ENCODE measurements around the gene NCBP1. TPM values are rescaled to one million over a fixed set of nuclear protein-coding genes. Genes with fewer than 3 reads are reported as not detected.
"Not testable (repeated sequence)": the region's sequence is repeated elsewhere in the genome, so short reads cannot be mapped to it uniquely, and the experiment has no call there.

Gene NCBP1
- 10 to 100 TPM; 29.4 to 63.5 TPM for total RNA-seq

DNA sequence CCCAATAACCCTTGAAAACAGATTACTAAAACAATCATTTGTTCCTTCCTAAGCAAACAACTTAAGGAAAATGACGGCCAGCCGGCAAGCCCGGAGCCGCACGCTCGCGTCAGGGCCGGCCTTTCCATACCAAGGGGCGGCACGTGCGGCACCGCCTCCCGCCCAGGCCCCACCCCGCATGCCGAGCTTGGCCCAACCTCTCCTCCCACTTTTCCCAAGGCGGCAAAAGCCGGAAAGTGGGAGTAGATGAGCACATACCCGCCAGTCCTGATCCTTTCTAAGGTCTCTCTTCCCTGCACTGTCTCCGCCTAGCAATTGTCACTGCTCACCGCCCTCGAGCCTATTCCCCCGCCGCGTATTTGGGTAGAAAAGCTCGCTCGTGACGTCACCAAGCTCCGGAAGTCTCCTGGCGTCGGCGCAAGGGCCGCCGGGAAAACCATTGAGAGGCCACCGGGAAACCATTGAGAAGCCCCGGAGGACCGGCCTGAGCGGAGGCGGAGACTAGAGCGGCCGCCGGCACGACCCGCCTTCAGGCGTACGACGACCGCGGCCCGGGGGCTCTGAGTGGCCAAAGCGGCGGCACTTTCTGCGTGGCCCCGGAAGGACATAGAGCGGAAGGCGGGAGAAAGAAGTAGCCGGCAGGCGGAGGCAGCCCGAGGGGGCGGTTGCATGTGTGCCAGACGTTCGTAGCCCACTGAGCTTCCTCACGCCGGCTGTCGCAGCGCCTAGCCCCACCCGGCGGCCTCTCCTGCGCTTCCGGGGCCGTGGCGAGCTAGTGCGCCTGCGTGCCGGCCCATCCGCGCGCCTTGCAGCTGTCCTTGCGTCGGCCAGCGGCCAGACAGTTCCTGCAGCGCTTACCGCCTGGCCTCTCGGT, at the start of gene NCBP1, which contains the start of gene TSTD2:
NCBP1 (plus strand) TSS at position 837 of the 874 bp plus-strand sequence. CDS start 61 bp downstream, outside the sequence.
TSTD2 (minus strand) TSS at position 384 of the 874 bp plus-strand sequence. CDS start 5,806 bp downstream, outside the sequence.
- Mint-ChIP-seq H3K4me3 (peak within 1 kb of the TSS; percentile 95), H3K9me3 (no peaks in the 10 kb centered on the region), H3K27me3 (no peaks in the 10 kb centered on the region), H3K27ac (peak within 1 kb of the TSS; percentile 96 to 97), H3K4me1 (ENCODE audit: low read depth in 2 of 2) (peaks cover 45 to 57% of the 10 kb centered on the region in 2 donors), H3K36me3 (no peaks in the 10 kb centered on the region)
- peak; percentile 99 for DNase-seq (ENCODE audit: low spot score)
- peak; percentile 97 for ATAC-seq

DNA sequence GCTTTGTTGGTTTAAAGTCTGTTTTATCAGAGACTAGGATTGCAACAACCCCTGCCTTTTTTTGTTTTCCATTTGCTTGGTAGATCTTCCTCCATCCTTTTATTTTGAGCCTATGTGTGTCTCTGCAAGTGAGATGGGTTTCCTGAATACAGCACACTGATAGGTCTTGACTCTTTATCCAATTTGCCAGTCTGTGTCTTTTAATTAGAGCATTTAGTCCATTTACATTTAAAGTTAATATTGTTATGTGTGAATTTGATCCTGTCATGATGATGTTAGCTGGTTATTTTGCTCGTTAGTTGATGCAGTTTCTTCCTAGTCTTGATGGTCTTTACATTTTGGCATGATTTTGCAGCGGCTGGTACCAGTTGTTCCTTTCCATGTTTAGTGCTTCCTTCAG, 48.8 kb upstream of the NCBP1 start:
- not testable (repeated sequence) for H3K4me1 Mint-ChIP-seq (ENCODE audit: low read depth in 2 of 2); H3K27ac Mint-ChIP-seq; DNase-seq (ENCODE audit: low spot score); ATAC-seq; H3K4me3 Mint-ChIP-seq; H3K9me3 Mint-ChIP-seq; H3K27me3 Mint-ChIP-seq; H3K36me3 Mint-ChIP-seq

DNA sequence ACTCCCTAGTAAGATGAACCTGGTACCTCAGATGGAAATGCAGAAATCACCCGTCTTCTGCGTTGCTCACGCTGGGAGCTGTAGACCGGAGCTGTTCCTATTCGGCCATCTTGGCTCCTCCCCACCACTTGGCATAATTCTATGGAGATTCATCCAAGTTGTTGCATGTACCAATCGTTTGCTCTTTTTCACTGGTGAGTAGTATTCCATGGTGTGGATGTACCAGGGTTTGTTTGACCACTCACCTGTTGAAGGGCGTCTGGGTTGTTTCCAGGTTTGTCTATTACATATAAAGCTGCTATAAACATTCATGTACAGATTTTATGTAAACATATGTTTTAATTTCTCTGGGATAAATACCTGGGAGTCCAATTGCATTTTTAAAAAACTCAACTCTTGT, 46.7 kb upstream of the NCBP1 start:
- H3K27me3 Mint-ChIP-seq; H3K36me3 Mint-ChIP-seq; DNase-seq (ENCODE audit: low spot score); H3K9me3 Mint-ChIP-seq; H3K4me1 Mint-ChIP-seq (ENCODE audit: low read depth in 2 of 2); H3K4me3 Mint-ChIP-seq; ATAC-seq; H3K27ac Mint-ChIP-seq: not testable (repeated sequence)

DNA sequence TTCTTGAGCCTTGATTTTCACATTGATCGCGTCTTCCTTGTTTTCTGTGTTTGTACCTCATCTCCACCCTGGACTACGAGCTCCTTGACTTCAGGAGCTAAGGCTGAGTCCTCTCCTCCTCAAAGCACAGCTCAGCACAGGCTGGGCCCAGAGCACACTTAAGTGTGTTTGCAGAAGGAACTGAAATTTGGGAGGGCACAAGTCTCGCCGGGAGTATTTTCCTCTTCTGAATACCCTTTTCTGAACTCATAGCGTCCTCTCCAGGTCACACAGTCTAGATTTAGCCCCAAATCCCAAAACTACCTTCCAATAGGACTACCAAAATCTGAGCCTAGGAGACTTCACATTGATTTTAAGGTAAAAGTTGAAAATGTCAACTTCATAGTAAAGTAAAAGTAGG, 42.1 kb upstream of the NCBP1 start:
- ATAC-seq (no peak), DNase-seq (ENCODE audit: low spot score) (no peak)
- H3K4me3 Mint-ChIP-seq = no peak overlapping the region
- no peak overlapping the region for H3K27ac Mint-ChIP-seq
- H3K36me3 Mint-ChIP-seq = peaks cover 4% of the 10 kb centered on the region
- H3K4me1 Mint-ChIP-seq (ENCODE audit: low read depth in 2 of 2) = no peaks in the 10 kb centered on the region
- H3K27me3 Mint-ChIP-seq = peaks cover 0 to 6% of the 10 kb centered on the region in 2 donors
- peaks cover 3% of the 10 kb centered on the region for H3K9me3 Mint-ChIP-seq

DNA sequence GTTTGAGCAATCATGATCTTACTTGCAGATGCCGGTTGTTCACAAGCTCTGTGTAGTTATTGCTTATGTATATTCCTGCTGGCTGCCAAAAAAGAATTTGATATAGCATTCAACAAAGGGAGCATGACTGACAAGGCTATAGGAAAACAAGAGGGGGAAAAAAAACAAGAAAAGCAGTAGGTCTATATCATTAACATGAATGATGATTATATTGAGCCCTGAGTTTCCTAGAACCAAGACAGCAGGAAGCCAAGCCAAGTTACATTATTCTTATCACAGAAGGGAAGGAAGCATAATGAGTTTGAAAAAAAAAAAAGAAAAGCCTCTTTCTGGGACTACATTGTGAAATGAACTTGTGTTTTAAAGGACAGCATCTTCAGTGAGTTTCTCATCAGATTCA, 41.5 kb upstream of the NCBP1 start:
- ATAC-seq = no peak
- H3K9me3 Mint-ChIP-seq = peaks cover 3% of the 10 kb centered on the region
- H3K27me3 Mint-ChIP-seq = peaks cover 0 to 6% of the 10 kb centered on the region in 2 donors
- no peak overlapping the region for H3K4me3 Mint-ChIP-seq
- H3K27ac Mint-ChIP-seq = no peak overlapping the region
- DNase-seq (ENCODE audit: low spot score) = no peak
- peaks cover 4% of the 10 kb centered on the region for H3K36me3 Mint-ChIP-seq
- no peaks in the 10 kb centered on the region for H3K4me1 Mint-ChIP-seq (ENCODE audit: low read depth in 2 of 2)

DNA sequence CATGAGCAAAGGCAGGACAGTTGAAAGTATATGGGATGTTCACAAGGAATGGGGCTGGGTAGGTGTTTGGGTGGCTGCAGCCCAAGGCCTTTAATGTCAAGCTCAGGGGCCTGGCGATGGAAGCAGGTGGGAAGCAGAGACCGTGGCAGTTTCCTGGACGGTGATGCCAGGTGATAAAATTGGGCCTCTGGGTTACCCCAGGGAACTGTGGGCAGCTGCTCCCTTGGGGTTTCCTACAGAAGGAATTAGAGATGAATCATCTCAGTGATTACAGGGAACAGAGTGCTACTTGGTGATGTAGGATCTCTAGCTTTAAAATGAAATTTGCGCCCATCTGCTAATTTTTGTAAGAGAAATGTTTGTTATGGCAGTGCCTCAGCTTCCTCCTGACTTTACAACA, 39.7 kb upstream of the NCBP1 start:
- DNase-seq (ENCODE audit: low spot score) (no peak), ATAC-seq (peak in 1 of 2 donors; percentile 11)
- Mint-ChIP-seq H3K36me3 (peaks cover 4% of the 10 kb centered on the region), H3K27ac (no peak overlapping the region), H3K4me1 (ENCODE audit: low read depth in 2 of 2) (peaks cover 6 to 7% of the 10 kb centered on the region in 2 donors), H3K27me3 (peaks cover 0 to 4% of the 10 kb centered on the region in 2 donors), H3K4me3 (no peak overlapping the region), H3K9me3 (no peaks in the 10 kb centered on the region)

GRCh38 chr9:97594381-97594921, 39.2 kb upstream of the NCBP1 start:
- peaks cover 0 to 4% of the 10 kb centered on the region in 2 donors for H3K27me3 Mint-ChIP-seq
- peaks cover 7 to 9% of the 10 kb centered on the region in 2 donors for H3K4me1 Mint-ChIP-seq (ENCODE audit: low read depth in 2 of 2)
- H3K27ac Mint-ChIP-seq = no peak overlapping the region
- H3K9me3 Mint-ChIP-seq = no peaks in the 10 kb centered on the region
- H3K36me3 Mint-ChIP-seq = peaks cover 4% of the 10 kb centered on the region
- no peak overlapping the region for H3K4me3 Mint-ChIP-seq
- peak in 1 of 2 donors; percentile 55 for ATAC-seq
- DNase-seq (ENCODE audit: low spot score) = no peak

DNA sequence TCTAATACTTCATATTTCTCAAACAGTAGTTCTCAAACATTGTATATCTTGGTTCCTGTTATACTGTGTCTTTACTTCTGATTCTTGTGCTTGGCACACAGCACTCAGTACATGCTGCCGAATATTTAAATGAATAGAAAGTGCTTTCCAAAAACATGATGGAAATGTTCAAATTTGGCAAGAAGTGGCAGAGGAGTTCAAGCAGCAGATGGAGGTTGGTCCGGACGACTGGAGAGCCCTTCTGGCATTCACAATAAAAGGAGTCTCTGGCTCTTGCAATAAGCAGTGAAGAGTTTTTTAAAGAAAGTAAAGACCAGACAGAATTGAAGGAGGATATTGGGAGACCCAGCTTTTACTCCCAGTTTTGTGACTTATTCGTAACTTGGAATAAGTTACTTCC, 36.7 kb upstream of the NCBP1 start:
- no peak for ATAC-seq
- no peak overlapping the region for H3K27ac Mint-ChIP-seq

DNA sequence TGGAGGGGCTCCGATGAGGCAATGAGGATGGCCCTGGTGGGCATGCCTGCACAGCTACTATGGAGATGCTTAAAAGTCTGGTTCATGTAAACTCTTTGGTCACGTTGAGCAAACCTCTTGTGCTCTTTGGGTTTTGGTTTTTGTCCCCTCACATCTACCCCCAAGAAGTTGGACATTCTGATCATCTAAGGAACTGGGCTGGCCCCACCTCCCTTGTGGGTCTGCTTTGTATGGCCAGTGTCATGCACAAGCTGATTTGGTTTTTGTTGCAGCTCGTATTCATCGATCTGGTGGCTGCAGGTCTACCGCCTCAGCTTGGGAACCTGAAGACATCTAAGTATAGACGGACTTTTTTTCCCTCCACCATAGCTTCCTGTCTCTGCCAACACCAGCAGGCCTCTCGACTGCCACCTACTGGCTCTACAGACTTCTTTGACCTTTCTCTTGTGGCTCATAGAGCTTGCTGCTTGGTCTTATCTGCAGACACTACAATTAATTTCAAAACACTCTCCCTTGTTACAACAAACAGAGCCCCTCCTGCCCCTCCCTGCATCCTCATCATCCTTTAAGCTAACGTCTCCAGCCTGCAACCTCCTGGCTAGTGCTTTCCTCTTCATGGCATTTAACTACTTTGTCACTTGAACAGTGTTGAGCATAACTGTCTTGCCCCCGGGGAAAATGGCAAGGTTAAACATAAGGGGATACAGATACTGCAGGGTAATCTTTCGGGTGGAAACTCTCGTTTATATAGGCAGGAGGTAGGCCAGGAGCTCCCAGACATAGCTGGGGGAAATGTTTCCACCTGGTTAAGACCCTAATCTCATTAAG, 34.9 kb upstream of the NCBP1 start:
- ATAC-seq (peak; percentile 79 to 85), DNase-seq (ENCODE audit: low spot score) (peak; percentile 70)
- peak overlapping the region in 1 of 2 donors; percentile 68 for H3K27ac Mint-ChIP-seq
- peaks cover 14% of the 10 kb centered on the region for H3K36me3 Mint-ChIP-seq
- H3K9me3 Mint-ChIP-seq = no peaks in the 10 kb centered on the region
- no peaks in the 10 kb centered on the region for H3K27me3 Mint-ChIP-seq
- H3K4me3 Mint-ChIP-seq = no peak overlapping the region
- peaks cover 7 to 9% of the 10 kb centered on the region in 2 donors for H3K4me1 Mint-ChIP-seq (ENCODE audit: low read depth in 2 of 2)

More for the DNA sequence above, 36.7 kb upstream of the NCBP1 start:
- H3K27me3 Mint-ChIP-seq = no peaks in the 10 kb centered on the region
- peaks cover 7 to 9% of the 10 kb centered on the region in 2 donors for H3K4me1 Mint-ChIP-seq (ENCODE audit: low read depth in 2 of 2)
- no peak overlapping the region for H3K4me3 Mint-ChIP-seq
- H3K9me3 Mint-ChIP-seq = no peaks in the 10 kb centered on the region
- H3K36me3 Mint-ChIP-seq = peaks cover 8% of the 10 kb centered on the region
- DNase-seq (ENCODE audit: low spot score) = no peak

DNA sequence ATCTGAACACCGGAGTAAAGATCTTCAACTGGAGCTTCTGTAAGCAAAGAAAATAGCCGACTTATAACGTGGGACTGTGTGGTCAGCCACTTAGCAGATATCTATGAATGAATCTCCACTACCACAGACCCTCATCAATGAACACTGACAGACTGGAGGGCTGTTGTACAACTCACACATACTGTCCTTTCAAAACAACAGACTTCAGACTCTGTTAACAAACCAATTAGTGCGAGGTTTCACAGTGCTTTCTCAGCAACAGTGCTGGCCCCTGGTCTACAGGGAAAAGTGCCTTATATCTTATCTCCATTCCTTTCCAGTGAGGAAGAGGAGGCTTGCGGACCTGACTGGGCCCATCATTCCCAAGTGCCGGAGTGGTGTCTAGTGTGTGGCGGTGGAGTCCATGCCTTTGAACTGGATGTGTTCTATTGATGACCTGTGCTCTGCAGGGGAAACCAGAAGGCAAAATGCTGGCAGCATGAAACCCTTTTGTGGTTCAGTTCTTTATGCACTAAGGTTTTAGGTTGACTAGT, 34.2 kb upstream of the NCBP1 start:
- Mint-ChIP-seq H3K36me3 (peaks cover 14% of the 10 kb centered on the region), H3K4me3 (no peak overlapping the region), H3K27me3 (no peaks in the 10 kb centered on the region), H3K27ac (peak overlapping the region in 1 of 2 donors; percentile 68), H3K9me3 (no peaks in the 10 kb centered on the region), H3K4me1 (ENCODE audit: low read depth in 2 of 2) (peaks cover 7 to 9% of the 10 kb centered on the region in 2 donors)
- no peak for DNase-seq (ENCODE audit: low spot score)
- ATAC-seq = no peak

DNA sequence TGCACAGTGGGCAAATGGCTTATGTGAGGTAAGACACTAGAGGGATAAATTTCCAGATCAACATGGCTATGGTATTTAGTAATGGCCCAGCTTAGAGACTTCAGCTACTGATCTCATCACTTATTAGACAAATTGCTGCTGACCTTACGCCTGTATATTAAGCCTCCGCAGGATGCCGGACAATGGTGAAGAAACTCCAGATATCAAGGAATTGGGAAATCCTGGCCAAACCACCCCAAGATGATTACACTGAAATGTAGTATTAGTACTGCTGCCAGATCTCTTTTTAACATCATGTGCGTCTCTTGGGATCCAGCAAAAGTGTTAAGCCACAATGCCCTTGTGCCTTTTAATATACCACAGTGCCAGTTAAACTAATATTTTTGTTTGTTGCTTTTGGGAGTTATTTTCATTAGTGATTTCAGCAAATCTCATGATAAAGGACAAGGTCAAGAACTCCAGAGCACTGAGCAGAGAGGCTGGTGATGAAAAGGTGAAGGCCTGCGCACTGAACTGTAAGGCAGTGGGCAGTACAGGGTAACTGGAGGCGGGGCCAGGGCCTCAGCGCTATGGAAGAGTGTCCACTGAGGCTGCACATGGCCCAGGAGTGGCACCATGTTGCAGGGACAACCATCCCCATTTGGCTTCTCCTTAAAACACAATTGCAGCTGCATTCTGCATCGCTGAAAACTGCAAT, 32.9 kb upstream of the NCBP1 start:
- ATAC-seq (no peak), DNase-seq (ENCODE audit: low spot score) (no peak)
- H3K27me3 Mint-ChIP-seq = no peaks in the 10 kb centered on the region
- H3K9me3 Mint-ChIP-seq = no peaks in the 10 kb centered on the region
- H3K27ac Mint-ChIP-seq = no peak overlapping the region
- H3K36me3 Mint-ChIP-seq = peaks cover 18% of the 10 kb centered on the region
- peaks cover 7 to 9% of the 10 kb centered on the region in 2 donors for H3K4me1 Mint-ChIP-seq (ENCODE audit: low read depth in 2 of 2)
- no peak overlapping the region for H3K4me3 Mint-ChIP-seq

GRCh38 chr9:97601228-97601898, 32.3 kb upstream of the NCBP1 start:
- H3K27ac Mint-ChIP-seq = no peak overlapping the region
- no peaks in the 10 kb centered on the region for H3K9me3 Mint-ChIP-seq
- H3K4me1 Mint-ChIP-seq (ENCODE audit: low read depth in 2 of 2) = peaks cover 7 to 9% of the 10 kb centered on the region in 2 donors
- no peak for DNase-seq (ENCODE audit: low spot score)
- H3K27me3 Mint-ChIP-seq = no peaks in the 10 kb centered on the region
- ATAC-seq = no peak
- no peak overlapping the region for H3K4me3 Mint-ChIP-seq
- peaks cover 18% of the 10 kb centered on the region for H3K36me3 Mint-ChIP-seq
